Measurements from ENCODE around the gene RPS6KA2.

The RPS6KA2 gene

DNA sequence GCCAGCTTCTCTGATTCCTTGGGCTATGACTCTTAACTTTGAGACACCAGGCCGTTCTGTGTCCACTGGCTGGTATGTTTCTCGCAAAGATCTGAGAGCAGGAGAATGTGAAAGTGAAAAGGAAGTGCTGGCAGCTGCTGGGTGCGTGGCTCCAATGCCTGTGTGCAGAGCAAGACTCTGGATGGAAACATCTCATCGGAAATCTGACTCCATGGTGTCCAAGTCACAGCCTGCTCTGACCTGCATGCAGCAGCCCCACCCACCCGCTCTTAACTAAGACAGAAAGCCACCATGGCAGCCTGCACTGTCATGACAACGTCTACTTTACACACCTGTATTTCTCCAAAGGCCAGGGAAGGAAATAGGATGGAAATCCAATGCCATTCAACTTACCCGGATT is 178.0 kb downstream of the RPS6KA2 start:
- 92 to 94% methylated on average over 5 of the region's 7 CpGs for WGBS, 2 experiments (ENCODE audit: insufficient coverage in 2 of 2)
- Histone ChIP-seq H3K36me3 (ENCODE audit: control insufficient read depth, insufficient read depth, low read length) (peaks cover 9% of the 10 kb centered on the region), H3K27ac (ENCODE audit: low read depth, low read length, severe bottlenecking) (no peak overlapping the region), H3K9me3 (ENCODE audit: control insufficient read depth, low read length) (no peaks in the 10 kb centered on the region), H3K4me1 (ENCODE audit: control insufficient read depth, insufficient read depth, low read length, poor library complexity, severe bottlenecking) (no peaks in the 10 kb centered on the region), H3K4me3 (ENCODE audit: extremely low read depth, insufficient read depth, low read length, poor library complexity, severe bottlenecking) (no peak overlapping the region)

DNA sequence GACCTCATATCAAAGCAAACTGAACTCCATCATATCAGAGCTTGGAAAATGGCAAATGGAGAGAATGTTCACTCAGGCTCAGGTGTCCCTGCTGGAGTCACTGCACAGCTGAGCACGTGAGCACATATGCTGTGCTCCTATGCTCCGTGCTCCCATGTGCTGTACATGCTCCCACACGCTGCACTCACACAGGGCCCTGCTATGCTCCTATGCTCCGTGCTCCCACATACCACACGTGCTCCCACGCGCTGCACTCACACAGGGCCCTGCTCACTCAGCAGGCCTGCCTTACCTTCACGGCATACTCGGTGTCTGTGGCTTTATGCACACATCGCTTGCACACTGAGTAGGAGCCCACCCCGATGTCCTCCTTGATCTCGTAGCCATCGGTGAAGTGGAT is 178.6 kb downstream of the RPS6KA2 start:
- no peak overlapping the region for H3K27ac ChIP-seq (ENCODE audit: low read depth, low read length, severe bottlenecking)
- peaks cover 9% of the 10 kb centered on the region for H3K36me3 ChIP-seq (ENCODE audit: control insufficient read depth, insufficient read depth, low read length)
- no peaks in the 10 kb centered on the region for H3K9me3 ChIP-seq (ENCODE audit: control insufficient read depth, low read length)
- 85 to 89% methylated on average over 13 of the region's 13 CpGs for WGBS, 2 experiments (ENCODE audit: insufficient coverage in 2 of 2)
- H3K4me1 ChIP-seq (ENCODE audit: control insufficient read depth, insufficient read depth, low read length, poor library complexity, severe bottlenecking): no peaks in the 10 kb centered on the region
- H3K4me3 ChIP-seq (ENCODE audit: extremely low read depth, insufficient read depth, low read length, poor library complexity, severe bottlenecking): no peak overlapping the region

GRCh38 chr6:166446567-166447065 is 180.4 kb downstream of the RPS6KA2 start:
- Histone ChIP-seq H3K4me1 (ENCODE audit: control insufficient read depth, insufficient read depth, low read length, poor library complexity, severe bottlenecking) (no peaks in the 10 kb centered on the region), H3K27ac (ENCODE audit: low read depth, low read length, severe bottlenecking) (no peak overlapping the region), H3K9me3 (ENCODE audit: control insufficient read depth, low read length) (no peaks in the 10 kb centered on the region), H3K36me3 (ENCODE audit: control insufficient read depth, insufficient read depth, low read length) (peaks cover 9% of the 10 kb centered on the region), H3K4me3 (ENCODE audit: extremely low read depth, insufficient read depth, low read length, poor library complexity, severe bottlenecking) (no peak overlapping the region)
- WGBS, 2 experiments (ENCODE audit: insufficient coverage in 2 of 2): 90 to 91% methylated on average over 10 to 11 of the region's 11 CpGs

DNA sequence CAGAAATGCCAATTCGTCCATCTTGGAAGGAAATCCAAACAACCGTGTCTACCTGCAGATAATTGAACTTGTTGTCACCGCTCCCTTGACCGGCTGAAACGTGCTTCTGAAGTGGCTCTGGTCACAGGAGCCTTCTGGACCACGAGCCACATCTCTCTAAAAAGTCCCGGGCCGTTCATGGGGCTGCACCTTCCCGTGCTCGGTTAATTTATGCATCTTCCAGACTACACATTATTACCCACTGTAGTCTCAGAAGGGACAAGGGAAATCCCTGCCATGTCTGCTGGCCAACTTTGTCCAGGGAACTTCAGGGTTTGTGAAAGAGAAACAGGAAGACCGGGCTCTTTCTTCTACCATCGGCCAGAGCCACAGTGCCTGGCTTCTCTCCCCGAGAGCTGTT is 180.9 kb downstream of the RPS6KA2 start:
- no peak overlapping the region for H3K4me3 ChIP-seq (ENCODE audit: extremely low read depth, insufficient read depth, low read length, poor library complexity, severe bottlenecking)
- no peak overlapping the region for H3K27ac ChIP-seq (ENCODE audit: low read depth, low read length, severe bottlenecking)
- no peaks in the 10 kb centered on the region for H3K4me1 ChIP-seq (ENCODE audit: control insufficient read depth, insufficient read depth, low read length, poor library complexity, severe bottlenecking)
- no peaks in the 10 kb centered on the region for H3K9me3 ChIP-seq (ENCODE audit: control insufficient read depth, low read length)
- 79 to 89% methylated on average over 9 to 13 of the region's 13 CpGs for WGBS, 2 experiments (ENCODE audit: insufficient coverage in 2 of 2)
- H3K36me3 ChIP-seq (ENCODE audit: control insufficient read depth, insufficient read depth, low read length): peaks cover 9% of the 10 kb centered on the region

DNA sequence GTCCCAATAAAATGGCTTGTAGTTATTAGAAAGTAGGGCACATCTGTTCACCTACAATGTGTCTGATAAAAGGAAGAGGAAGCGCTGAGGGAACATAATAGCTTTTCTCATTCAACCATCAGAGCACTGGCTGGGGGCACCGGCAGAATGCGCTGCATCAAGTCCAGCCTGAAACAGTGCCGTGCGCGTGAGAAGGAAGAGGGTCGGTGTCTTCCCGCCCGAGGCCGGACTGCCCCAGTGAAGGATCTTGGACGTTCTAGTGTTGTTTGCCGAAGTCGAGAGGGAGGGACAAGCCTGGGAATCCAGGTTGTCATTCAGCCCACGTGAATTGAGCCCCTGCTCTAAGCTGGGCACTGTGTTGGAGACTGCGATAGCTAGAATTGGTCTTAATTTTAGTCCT is 182.6 kb downstream of the RPS6KA2 start:
- Histone ChIP-seq H3K27ac (ENCODE audit: low read depth, low read length, severe bottlenecking) (no peak overlapping the region), H3K36me3 (ENCODE audit: control insufficient read depth, insufficient read depth, low read length) (peaks cover 9% of the 10 kb centered on the region), H3K4me1 (ENCODE audit: control insufficient read depth, insufficient read depth, low read length, poor library complexity, severe bottlenecking) (peaks cover 5% of the 10 kb centered on the region), H3K4me3 (ENCODE audit: extremely low read depth, insufficient read depth, low read length, poor library complexity, severe bottlenecking) (no peak overlapping the region), H3K9me3 (ENCODE audit: control insufficient read depth, low read length) (no peaks in the 10 kb centered on the region)
- WGBS, 2 experiments (ENCODE audit: insufficient coverage in 2 of 2): 94 to 98% methylated on average over 13 of the region's 15 CpGs

GRCh38 chr6:166443166-166443565 is 183.9 kb downstream of the RPS6KA2 start:
- H3K36me3 ChIP-seq (ENCODE audit: control insufficient read depth, insufficient read depth, low read length): peaks cover 6% of the 10 kb centered on the region
- 77 to 80% methylated on average over 7 of the region's 8 CpGs for WGBS, 2 experiments (ENCODE audit: insufficient coverage in 2 of 2)
- H3K4me1 ChIP-seq (ENCODE audit: control insufficient read depth, insufficient read depth, low read length, poor library complexity, severe bottlenecking): peaks cover 6% of the 10 kb centered on the region
- H3K4me3 ChIP-seq (ENCODE audit: extremely low read depth, insufficient read depth, low read length, poor library complexity, severe bottlenecking): no peak overlapping the region
- no peak overlapping the region for H3K27ac ChIP-seq (ENCODE audit: low read depth, low read length, severe bottlenecking)
- no peaks in the 10 kb centered on the region for H3K9me3 ChIP-seq (ENCODE audit: control insufficient read depth, low read length)

GRCh38 chr6:166442131-166442685 is 184.8 kb downstream of the RPS6KA2 start:
- no peak overlapping the region for H3K4me3 ChIP-seq (ENCODE audit: extremely low read depth, insufficient read depth, low read length, poor library complexity, severe bottlenecking)
- no peak overlapping the region for H3K27ac ChIP-seq (ENCODE audit: low read depth, low read length, severe bottlenecking)
- H3K9me3 ChIP-seq (ENCODE audit: control insufficient read depth, low read length): no peaks in the 10 kb centered on the region
- peaks cover 6% of the 10 kb centered on the region for H3K36me3 ChIP-seq (ENCODE audit: control insufficient read depth, insufficient read depth, low read length)
- H3K4me1 ChIP-seq (ENCODE audit: control insufficient read depth, insufficient read depth, low read length, poor library complexity, severe bottlenecking): peaks cover 6% of the 10 kb centered on the region
- WGBS, 2 experiments (ENCODE audit: insufficient coverage in 2 of 2): 93 to 95% methylated on average over 15 to 16 of the region's 18 CpGs

DNA sequence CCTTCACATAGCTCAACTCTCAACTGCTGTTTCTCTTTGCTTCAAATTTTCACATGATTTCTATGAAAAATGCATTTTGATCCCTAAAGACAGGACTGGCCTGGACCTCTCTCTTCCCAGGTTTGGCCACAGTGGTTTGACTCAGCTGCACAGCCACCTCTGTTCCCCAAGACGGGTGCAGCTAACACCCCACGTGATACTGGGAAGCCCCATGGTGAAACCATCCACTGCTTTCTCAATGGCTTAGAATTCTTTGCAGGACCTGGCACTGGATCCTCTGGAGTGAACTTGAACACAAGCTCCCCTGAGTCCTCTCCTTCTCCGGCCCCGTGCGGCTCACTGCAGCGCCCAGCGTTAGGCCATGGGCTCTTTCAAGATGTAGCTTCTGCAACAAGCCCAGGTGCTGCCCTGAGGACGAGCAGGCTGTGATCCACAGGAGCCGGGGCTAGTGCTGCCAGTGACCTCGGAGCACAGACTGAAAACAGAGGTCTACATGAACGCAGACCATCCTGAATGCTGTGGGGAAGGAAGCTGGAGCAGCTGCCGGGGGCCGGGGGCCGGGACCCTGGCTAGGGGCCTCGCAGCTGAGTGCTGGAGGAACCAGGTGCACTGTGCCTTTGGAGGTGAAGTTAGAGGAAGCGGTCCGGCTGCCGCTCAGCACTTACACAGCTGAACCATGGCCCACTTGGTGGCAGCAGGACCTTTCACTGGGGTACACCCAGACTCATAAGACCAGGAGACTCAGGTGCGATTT is 185.5 kb downstream of the RPS6KA2 start:
- Histone ChIP-seq H3K36me3 (ENCODE audit: control insufficient read depth, insufficient read depth, low read length) (peaks cover 6% of the 10 kb centered on the region), H3K9me3 (ENCODE audit: control insufficient read depth, low read length) (no peaks in the 10 kb centered on the region), H3K4me3 (ENCODE audit: extremely low read depth, insufficient read depth, low read length, poor library complexity, severe bottlenecking) (no peak overlapping the region), H3K27ac (ENCODE audit: low read depth, low read length, severe bottlenecking) (no peak overlapping the region), H3K4me1 (ENCODE audit: control insufficient read depth, insufficient read depth, low read length, poor library complexity, severe bottlenecking) (peaks cover 6% of the 10 kb centered on the region)
- 92 to 93% methylated on average over 16 to 19 of the region's 19 CpGs for WGBS, 2 experiments (ENCODE audit: insufficient coverage in 2 of 2)

GRCh38 chr6:166440729-166441128 is 186.3 kb downstream of the RPS6KA2 start:
- H3K36me3 ChIP-seq (ENCODE audit: control insufficient read depth, insufficient read depth, low read length): peaks cover 4% of the 10 kb centered on the region
- 91 to 93% methylated on average over 14 to 15 of the region's 15 CpGs for WGBS, 2 experiments (ENCODE audit: insufficient coverage in 2 of 2)
- H3K4me1 ChIP-seq (ENCODE audit: control insufficient read depth, insufficient read depth, low read length, poor library complexity, severe bottlenecking): peaks cover 6% of the 10 kb centered on the region
- no peak overlapping the region for H3K4me3 ChIP-seq (ENCODE audit: extremely low read depth, insufficient read depth, low read length, poor library complexity, severe bottlenecking)
- no peaks in the 10 kb centered on the region for H3K9me3 ChIP-seq (ENCODE audit: control insufficient read depth, low read length)
- no peak overlapping the region for H3K27ac ChIP-seq (ENCODE audit: low read depth, low read length, severe bottlenecking)

DNA sequence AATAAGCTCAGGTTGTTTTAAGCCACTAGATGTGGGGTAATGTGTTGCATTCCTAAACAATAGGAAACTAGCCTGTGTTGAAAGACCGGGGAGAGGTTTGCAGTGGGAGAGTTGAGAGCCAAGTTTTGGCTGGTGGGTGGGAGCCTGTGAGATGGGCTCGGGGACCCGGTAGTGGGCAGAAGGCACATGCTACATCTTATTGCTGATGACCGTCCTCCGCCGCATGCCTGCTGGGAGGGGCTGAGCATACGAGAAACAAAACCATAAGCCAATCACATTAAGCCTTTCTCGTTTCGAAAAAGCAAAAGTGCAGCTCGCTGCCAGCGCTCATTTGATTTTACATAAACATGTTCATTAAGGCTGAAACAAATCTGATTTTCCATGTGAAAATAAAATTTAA is 186.9 kb downstream of the RPS6KA2 start:
- Histone ChIP-seq H3K36me3 (ENCODE audit: control insufficient read depth, insufficient read depth, low read length) (no peaks in the 10 kb centered on the region), H3K4me3 (ENCODE audit: extremely low read depth, insufficient read depth, low read length, poor library complexity, severe bottlenecking) (no peak overlapping the region), H3K4me1 (ENCODE audit: control insufficient read depth, insufficient read depth, low read length, poor library complexity, severe bottlenecking) (peaks cover 6% of the 10 kb centered on the region), H3K9me3 (ENCODE audit: control insufficient read depth, low read length) (no peaks in the 10 kb centered on the region), H3K27ac (ENCODE audit: low read depth, low read length, severe bottlenecking) (no peak overlapping the region)
- WGBS, 2 experiments (ENCODE audit: insufficient coverage in 2 of 2): 62 to 81% methylated on average over 4 to 6 of the region's 11 CpGs
